Caco-2 (cell line): ENCODE data around the gene NXPH3. TPM values are rescaled to one million over a fixed set of nuclear protein-coding genes. Genes with fewer than 3 reads are reported as not detected.

ENCODE experiments used
- BruUV-seq: library from RNA; stranded (reverse); fragments of 400-500 nt; replicated peaks from 2 replicates; lab custom pipeline; 2021; lab: Mats Ljungman, UMichigan
- CTCF ChIA-PET: fragments of 300-600 bp; sonication (Branson Sonifier 250); formaldehyde crosslinking; loops from one replicate; lab custom pipeline; 2022; ENCODE audit warnings: antibody characterized with exemption; lab: Charles Lee
- POLR2A ChIA-PET: fragments of 300-600 bp; sonication (Branson Sonifier 250); formaldehyde crosslinking; loops from one replicate; lab custom pipeline; 2022; ENCODE audit warnings: antibody characterized with exemption; lab: Charles Lee
- DNase-seq, 2 experiments: peaks; one replicate each; pipeline versions ENCODE4 v3.0.0 to v3.0.0-alpha.2; 2020 to 2022
- H3K27me3 ChIP-seq: replicated peaks from 2 replicates; pipeline ENCODE4 v1.6.0; 2011; ENCODE audit warnings: low read length; ENCODE audit not compliant: control insufficient read depth, insufficient read depth
- H3K36me3 ChIP-seq: 2 replicates; pipeline ENCODE4 v1.5.1; 2011; ENCODE audit warnings: low read length; ENCODE audit not compliant: control insufficient read depth, insufficient read depth
- H3K4me1 ChIP-seq: fragments of 250-450 bp; sonication (Bioruptor Pico); 2 replicates; pipeline ENCODE4 v1.5.1; 2020; ENCODE audit warnings: mild to moderate bottlenecking
- H3K4me3 ChIP-seq: 2 replicates; pipeline ENCODE4 v1.5.1; 2011; ENCODE audit warnings: low read depth, mild to moderate bottlenecking, control low read depth, low read length
- H3K9me3 ChIP-seq: fragments of 250-450 bp; sonication (Bioruptor Pico); 2 replicates; pipeline ENCODE4 v1.5.1; 2020; ENCODE audit warnings: mild to moderate bottlenecking, moderate library complexity
- H3K27ac Mint-ChIP-seq: one replicate; pipeline ENCODE4 v1.8.0; 2022; ENCODE audit warnings: mixed read lengths; ENCODE audit not compliant: unreplicated experiment
- H3K27me3 Mint-ChIP-seq: one replicate; pipeline ENCODE4 v1.8.0; 2022; ENCODE audit warnings: mixed read lengths; ENCODE audit not compliant: insufficient read depth, unreplicated experiment
- H3K36me3 Mint-ChIP-seq: one replicate; pipeline ENCODE4 v1.8.0; 2022; ENCODE audit warnings: mild to moderate bottlenecking, mixed read lengths; ENCODE audit not compliant: insufficient read depth, unreplicated experiment
- H3K4me1 Mint-ChIP-seq: one replicate; pipeline ENCODE4 v1.8.0; 2022; ENCODE audit warnings: low read depth, mixed read lengths; ENCODE audit not compliant: unreplicated experiment
- H3K4me3 Mint-ChIP-seq: one replicate; pipeline ENCODE4 v1.8.0; 2022; ENCODE audit warnings: mild to moderate bottlenecking, moderate library complexity, mixed read lengths; ENCODE audit not compliant: unreplicated experiment
- H3K9me3 Mint-ChIP-seq: one replicate; pipeline ENCODE4 v1.8.0; 2022; ENCODE audit warnings: mixed read lengths; ENCODE audit not compliant: unreplicated experiment
- intact Hi-C: fragments of 100-400 bp; cut with micrococcal nuclease; formaldehyde crosslinking; loops from one replicate; pipeline ENCODE4 v1.10.0; 2022; ENCODE audit not compliant: unreplicated experiment
- total RNA-seq: library from RNA; stranded (reverse); gene quantifications from 2 replicates; pipeline ENCODE4 v1.2.3, GENCODE V29; 2022
- TF ChIP-seq, protein P1 (sequence below), 2 experiments: fragments of 200-600 bp in 1 of 2; IDR thresholded peaks; 1 replicate in 1 of 2; 2 replicates in 1 of 2; pipeline versions ENCODE4 v1.5.1 to v1.8.0; 2011 to 2022; ENCODE audit warnings: antibody characterized with exemption in 1 of 2, control low read depth in 1 of 2, inconsistent platforms in 1 of 2, low read depth in 1 of 2, low read length in 1 of 2, mild to moderate bottlenecking in 1 of 2, moderate library complexity in 1 of 2; ENCODE audit not compliant: insufficient read depth in 1 of 2, severe bottlenecking in 1 of 2, unreplicated experiment in 1 of 2

NXPH3 gene
- total RNA-seq, 1 experiment from 2014 or later, result 2.0 TPM

- no peaks in the 10 kb centered on the region for H3K4me1 ChIP-seq
- H3K36me3 ChIP-seq, result no peaks in the 10 kb centered on the region
- H3K27me3 Mint-ChIP-seq, result no peaks in the 10 kb centered on the region
- H3K4me1 Mint-ChIP-seq, result no peaks in the 10 kb centered on the region
- intact Hi-C loops, result no loop called here
- H3K36me3 Mint-ChIP-seq, result no peaks in the 10 kb centered on the region
- H3K4me3 ChIP-seq, result no peak overlapping the region
- H3K9me3 ChIP-seq, result no peaks in the 10 kb centered on the region
- peak in 1 of 2 experiments; percentile 29 for DNase-seq
- H3K9me3 Mint-ChIP-seq, result no peaks in the 10 kb centered on the region
- CTCF ChIA-PET, result interaction anchor here (0.7 to 1.6 kb wide), 3 partner anchors 10 to 112 kb away, joined by 3 to 5 read pairs (median 5); no protein-coding TSS in a partner anchor
- no TSS peak for BruUV-seq
- TF ChIP-seq, protein P1, sequence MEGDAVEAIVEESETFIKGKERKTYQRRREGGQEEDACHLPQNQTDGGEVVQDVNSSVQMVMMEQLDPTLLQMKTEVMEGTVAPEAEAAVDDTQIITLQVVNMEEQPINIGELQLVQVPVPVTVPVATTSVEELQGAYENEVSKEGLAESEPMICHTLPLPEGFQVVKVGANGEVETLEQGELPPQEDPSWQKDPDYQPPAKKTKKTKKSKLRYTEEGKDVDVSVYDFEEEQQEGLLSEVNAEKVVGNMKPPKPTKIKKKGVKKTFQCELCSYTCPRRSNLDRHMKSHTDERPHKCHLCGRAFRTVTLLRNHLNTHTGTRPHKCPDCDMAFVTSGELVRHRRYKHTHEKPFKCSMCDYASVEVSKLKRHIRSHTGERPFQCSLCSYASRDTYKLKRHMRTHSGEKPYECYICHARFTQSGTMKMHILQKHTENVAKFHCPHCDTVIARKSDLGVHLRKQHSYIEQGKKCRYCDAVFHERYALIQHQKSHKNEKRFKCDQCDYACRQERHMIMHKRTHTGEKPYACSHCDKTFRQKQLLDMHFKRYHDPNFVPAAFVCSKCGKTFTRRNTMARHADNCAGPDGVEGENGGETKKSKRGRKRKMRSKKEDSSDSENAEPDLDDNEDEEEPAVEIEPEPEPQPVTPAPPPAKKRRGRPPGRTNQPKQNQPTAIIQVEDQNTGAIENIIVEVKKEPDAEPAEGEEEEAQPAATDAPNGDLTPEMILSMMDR (IDR thresholded peaks at IDR 0.05; ENCODE audit: insufficient read depth in 1 of 2, low read depth in 1 of 2, low read length in 1 of 2, severe bottlenecking in 1 of 2, unreplicated experiment in 1 of 2), result no peak
- H3K4me3 Mint-ChIP-seq, result no peak overlapping the region
- POLR2A ChIA-PET, result no interaction called here
- H3K27ac Mint-ChIP-seq, result no peak overlapping the region
- no peaks in the 10 kb centered on the region for H3K27me3 ChIP-seq
Observed at GRCh38 chr17:49587366-49588073, 11.8 kb downstream of the NXPH3 start.

DNA sequence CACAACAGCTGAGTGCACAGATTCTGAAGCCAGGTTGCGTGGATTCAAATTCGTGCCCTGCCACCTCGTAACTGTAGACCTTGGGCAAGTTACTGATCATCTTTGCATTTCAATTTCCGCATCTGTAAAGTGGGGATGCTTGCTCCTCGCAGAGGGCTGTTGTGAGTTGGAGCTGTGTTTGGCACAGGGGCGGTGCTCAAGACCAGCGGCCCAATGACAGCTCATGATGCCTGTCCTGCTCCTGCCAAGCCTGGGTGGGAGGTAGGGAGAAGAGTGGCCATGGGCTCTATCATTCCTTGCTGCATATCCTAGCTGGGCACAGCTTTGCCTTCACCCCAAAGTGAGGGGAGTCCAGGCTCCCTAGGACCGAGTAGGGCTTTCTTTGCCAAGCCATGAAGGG lies 12.6 kb downstream of the NXPH3 start:
- no peaks in the 10 kb centered on the region for H3K9me3 Mint-ChIP-seq
- no peak for DNase-seq
- Histone ChIP-seq H3K36me3 (no peaks in the 10 kb centered on the region), H3K4me3 (no peak overlapping the region), H3K4me1 (no peaks in the 10 kb centered on the region), H3K27me3 (no peaks in the 10 kb centered on the region), H3K9me3 (no peaks in the 10 kb centered on the region)
- intact Hi-C loops, result no loop called here
- H3K4me1 Mint-ChIP-seq, result no peaks in the 10 kb centered on the region
- no peak overlapping the region for H3K4me3 Mint-ChIP-seq
- H3K27ac Mint-ChIP-seq, result no peak overlapping the region
- POLR2A ChIA-PET, result no interaction called here
- H3K36me3 Mint-ChIP-seq, result no peaks in the 10 kb centered on the region
- CTCF ChIA-PET, result interaction anchor here (1.6 kb wide), 1 partner anchor 18 kb away, joined by 3 read pairs; no protein-coding TSS in a partner anchor
- TF ChIP-seq, protein P1 (IDR thresholded peaks at IDR 0.05; ENCODE audit: insufficient read depth in 1 of 2, low read depth in 1 of 2, low read length in 1 of 2, severe bottlenecking in 1 of 2, unreplicated experiment in 1 of 2), result no peak
- no TSS peak for BruUV-seq
- H3K27me3 Mint-ChIP-seq, result no peaks in the 10 kb centered on the region

DNA sequence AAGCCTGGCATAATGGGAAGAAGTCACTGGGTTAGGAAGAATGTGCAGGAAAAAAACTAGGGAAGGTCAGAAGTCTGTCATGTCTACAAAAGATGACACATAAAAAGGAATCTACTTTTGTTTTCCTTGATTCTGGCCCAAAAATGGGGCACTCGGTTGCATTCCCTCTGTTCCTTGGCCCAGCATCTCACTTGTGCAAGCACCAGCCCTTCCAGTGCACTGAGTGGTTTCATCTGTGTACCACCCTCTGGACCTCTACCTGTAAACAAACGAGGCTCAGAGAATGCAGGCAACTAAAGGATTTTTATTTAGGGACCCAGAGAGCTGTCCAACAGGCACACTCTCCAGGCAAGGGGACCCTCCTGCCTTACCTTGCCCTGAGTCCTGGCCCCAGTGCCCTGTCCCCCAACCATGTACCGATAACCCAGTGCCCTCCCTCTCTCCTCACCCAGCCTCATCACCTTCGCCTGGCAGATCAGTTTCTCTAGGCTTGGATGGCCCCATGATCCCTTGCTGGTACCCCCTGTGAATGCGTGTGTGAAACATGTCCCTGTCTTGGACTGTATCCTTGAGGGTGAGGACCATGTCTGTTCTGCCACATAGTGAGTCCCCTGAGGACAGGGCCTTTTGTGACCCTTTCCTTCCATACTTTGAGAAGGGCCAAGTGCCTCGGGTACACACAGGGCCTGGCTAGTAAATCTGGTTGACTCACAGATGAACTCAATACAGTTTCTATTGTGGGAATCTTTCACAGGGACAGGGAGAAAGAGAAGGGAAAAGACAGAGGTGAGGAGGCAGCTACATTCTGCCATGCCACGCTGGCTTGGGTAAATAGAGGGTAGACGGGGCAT lies 13.3 kb downstream of the NXPH3 start:
- Mint-ChIP-seq H3K27me3 (no peaks in the 10 kb centered on the region), H3K36me3 (no peaks in the 10 kb centered on the region), H3K4me3 (no peak overlapping the region), H3K9me3 (no peaks in the 10 kb centered on the region), H3K4me1 (no peaks in the 10 kb centered on the region), H3K27ac (no peak overlapping the region)
- Histone ChIP-seq H3K9me3 (no peaks in the 10 kb centered on the region), H3K36me3 (no peaks in the 10 kb centered on the region), H3K4me1 (no peaks in the 10 kb centered on the region), H3K4me3 (no peak overlapping the region), H3K27me3 (no peaks in the 10 kb centered on the region)
- DNase-seq, result no peak
- intact Hi-C loops, result no loop called here
- POLR2A ChIA-PET, result no interaction called here
- no TSS peak for BruUV-seq
- TF ChIP-seq, protein P1 (IDR thresholded peaks at IDR 0.05; ENCODE audit: insufficient read depth in 1 of 2, low read depth in 1 of 2, low read length in 1 of 2, severe bottlenecking in 1 of 2, unreplicated experiment in 1 of 2), result no peak
- CTCF ChIA-PET, result no interaction called here
